Measurements from ENCODE around the gene CCDC122. TPM values are rescaled to one million over a fixed set of nuclear protein-coding genes. Genes with fewer than 3 reads are reported as not detected.

Gene CCDC122
- total RNA-seq, 4 donors from 2014 or later = 0.16 to 1.7 (median 1.1) TPM; not detected in 1

GRCh38 chr13:43804461-43805070, 75.0 kb downstream of the CCDC122 start:
- ATAC-seq = peak; percentile 47 to 64

GRCh38 chr13:43802511-43802910, 77.0 kb downstream of the CCDC122 start:
- no peak for DNase-seq
- TF ChIP-seq CTCF (IDR thresholded peaks at IDR 0.05 in 4 of 5, conservative IDR thresholded peaks at IDR 0.05 in 1 of 5) (no peak), POLR2A (IDR thresholded peaks at IDR 0.05) (no peak)

More at GRCh38 chr13:43804461-43805070, 75.0 kb downstream of the CCDC122 start:
- no peaks in the 10 kb centered on the region for H3K9me3 ChIP-seq
- H3K4me1 ChIP-seq = no peaks in the 10 kb centered on the region
- H3K27me3 ChIP-seq = no peaks in the 10 kb centered on the region
- H3K4me3 ChIP-seq = no peak overlapping the region
- peak; percentile 49 to 81 (median 57) for TF ChIP-seq CTCF (IDR thresholded peaks at IDR 0.05 in 4 of 5, conservative IDR thresholded peaks at IDR 0.05 in 1 of 5)
- TF ChIP-seq POLR2A (IDR thresholded peaks at IDR 0.05) = no peak
- in situ Hi-C loops (cut with MboI; ENCODE audit: low sequenced_read_pairs in 4 of 4) = loop anchor here (5.0 to 25.0 kb wide), 7 partner anchors 500 to 1217 kb away; no protein-coding TSS in a partner anchor
- H3K27ac ChIP-seq = no peak overlapping the region
- intact Hi-C loops (cut with DNase I; ENCODE audit: low total_unique reads) = loop anchor here (1.0 to 10.0 kb wide), 5 partner anchors 501 to 1210 kb away; no protein-coding TSS in a partner anchor
- no peaks in the 10 kb centered on the region for H3K36me3 ChIP-seq
- no peak for DNase-seq

GRCh38 chr13:43800828-43801227, 78.7 kb downstream of the CCDC122 start:
- no peaks in the 10 kb centered on the region for H3K27me3 ChIP-seq
- H3K9me3 ChIP-seq = no peaks in the 10 kb centered on the region
- in situ Hi-C loops (cut with MboI; ENCODE audit: low sequenced_read_pairs in 4 of 4) (loop anchor here (10.0 to 25.0 kb wide), 6 partner anchors 496 to 1214 kb away; no protein-coding TSS in a partner anchor), intact Hi-C loops (cut with DNase I; ENCODE audit: low total_unique reads) (loop anchor here (5.0 to 10.0 kb wide), 2 partner anchors 604 to 1206 kb away; no protein-coding TSS in a partner anchor)
- no peak for DNase-seq
- no peak for TF ChIP-seq POLR2A (IDR thresholded peaks at IDR 0.05)
- no peak for TF ChIP-seq CTCF (IDR thresholded peaks at IDR 0.05 in 4 of 5, conservative IDR thresholded peaks at IDR 0.05 in 1 of 5)
- no peaks in the 10 kb centered on the region for H3K4me1 ChIP-seq
- H3K27ac ChIP-seq = no peak overlapping the region
- H3K36me3 ChIP-seq = no peaks in the 10 kb centered on the region
- no peak overlapping the region for H3K4me3 ChIP-seq
- no peak for ATAC-seq

More at GRCh38 chr13:43802511-43802910, 77.0 kb downstream of the CCDC122 start:
- no peaks in the 10 kb centered on the region for H3K27me3 ChIP-seq
- intact Hi-C loops (cut with DNase I; ENCODE audit: low total_unique reads) (loop anchor here (5.0 to 10.0 kb wide), 2 partner anchors 605 to 1208 kb away; no protein-coding TSS in a partner anchor), in situ Hi-C loops (cut with MboI; ENCODE audit: low sequenced_read_pairs in 4 of 4) (loop anchor here (10.0 to 25.0 kb wide), 6 partner anchors 498 to 1215 kb away; no protein-coding TSS in a partner anchor)
- no peaks in the 10 kb centered on the region for H3K36me3 ChIP-seq
- ATAC-seq = no peak
- H3K4me1 ChIP-seq = no peaks in the 10 kb centered on the region
- no peaks in the 10 kb centered on the region for H3K9me3 ChIP-seq
- H3K4me3 ChIP-seq = no peak overlapping the region
- no peak overlapping the region for H3K27ac ChIP-seq

- Histone ChIP-seq H3K27me3 (no peaks in the 10 kb centered on the region), H3K9me3 (no peaks in the 10 kb centered on the region), H3K4me1 (no peaks in the 10 kb centered on the region), H3K27ac (no peak overlapping the region), H3K36me3 (no peaks in the 10 kb centered on the region), H3K4me3 (no peak overlapping the region)
- TF ChIP-seq CTCF (IDR thresholded peaks at IDR 0.05 in 4 of 5, conservative IDR thresholded peaks at IDR 0.05 in 1 of 5) = no peak
- no peak for TF ChIP-seq POLR2A (IDR thresholded peaks at IDR 0.05)
- intact Hi-C loops (cut with DNase I; ENCODE audit: low total_unique reads) = no loop called here
- ATAC-seq (no peak), DNase-seq (no peak)
- in situ Hi-C loops (cut with MboI; ENCODE audit: low sequenced_read_pairs in 4 of 4) = loop anchor here in 1 of 4 donors (25.0 kb wide), 1 partner anchor 487 kb away; no protein-coding TSS in a partner anchor
Observed at GRCh38 chr13:43799191-43799590, 80.3 kb downstream of the CCDC122 start.

All from gastrocnemius medialis (tissue), 4 donors.